NCI-H128 (cell line): ENCODE results near the gene ZFAND6.
"Not testable (repeated sequence)": the region's sequence is repeated elsewhere in the genome, so short reads cannot be mapped to it uniquely, and the experiment has no call there.

Experiments
- DNase-seq: peaks from one replicate; lab custom pipeline; 2025; ENCODE audit not compliant: unreplicated experiment; lab: John Stamatoyannopoulos, UW

ZFAND6 gene

GRCh38 chr15:80140909-80141308 lies 81.4 kb downstream of the ZFAND6 start:
- no peak for DNase-seq

GRCh38 chr15:80141916-80142598 lies 82.6 kb downstream of the ZFAND6 start:
- DNase-seq: no peak

GRCh38 chr15:80142646-80143045 lies 83.2 kb downstream of the ZFAND6 start:
- DNase-seq: no peak

GRCh38 chr15:80151148-80151547 lies 91.7 kb downstream of the ZFAND6 start:
- DNase-seq: no peak

- DNase-seq: no peak
Measured at GRCh38 chr15:80151576-80151975, 92.1 kb downstream of the ZFAND6 start.

- no peak for DNase-seq
Measured at GRCh38 chr15:80152180-80152895, 92.9 kb downstream of the ZFAND6 start.

- DNase-seq: no peak
Measured at GRCh38 chr15:80152896-80153876, 93.7 kb downstream of the ZFAND6 start, which contains the start of gene FAH. FAH (plus strand) TSS chr15:80152999; CDS start chr15:80153055, 56 bp downstream.

GRCh38 chr15:80153900-80154299 lies 94.4 kb downstream of the ZFAND6 start:
- no peak for DNase-seq

GRCh38 chr15:80154336-80154735 lies 94.9 kb downstream of the ZFAND6 start:
- DNase-seq: no peak

- no peak for DNase-seq
Measured at GRCh38 chr15:80155001-80155377, 95.5 kb downstream of the ZFAND6 start.

- DNase-seq: not testable (repeated sequence)
Measured at GRCh38 chr15:80155378-80156175, 96.1 kb downstream of the ZFAND6 start.

- no peak for DNase-seq
Measured at GRCh38 chr15:80156176-80156720, 96.8 kb downstream of the ZFAND6 start.

- DNase-seq: no peak
Measured at GRCh38 chr15:80157215-80157614, 97.7 kb downstream of the ZFAND6 start.

- DNase-seq: no peak
Measured at GRCh38 chr15:80159301-80159700, 99.8 kb downstream of the ZFAND6 start.

- DNase-seq: no peak
Measured at GRCh38 chr15:80159811-80160569, 100.5 kb downstream of the ZFAND6 start.

- DNase-seq: no peak
Measured at GRCh38 chr15:80160570-80161156, 101.2 kb downstream of the ZFAND6 start.

- DNase-seq: no peak
Measured at GRCh38 chr15:80161468-80162016, 102.1 kb downstream of the ZFAND6 start.

GRCh38 chr15:80162059-80162554 lies 102.6 kb downstream of the ZFAND6 start:
- DNase-seq: no peak

- DNase-seq: no peak
Measured at GRCh38 chr15:80163217-80163616, 103.7 kb downstream of the ZFAND6 start.
